Thyroid gland (tissue), 4 donors: ENCODE results near the gene TCP10L.

Experiments used
- CTCF ChIP-seq, 6 experiments: fragments of 200-600 bp in 3 of 6; fragments of 450-650 bp in 3 of 6; sonication (generic) in 3 of 6; IDR thresholded peaks; one replicate each; pipeline ENCODE4 v1.5.1; 2016 to 2019; ENCODE audit warnings: antibody characterized with exemption in 6 of 6, mild to moderate bottlenecking in 2 of 6, inconsistent platforms in 1 of 6, moderate library complexity in 1 of 6
- POLR2A ChIP-seq, 2 donors: fragments of 450-650 bp; IDR thresholded peaks; one replicate each; pipeline ENCODE4 v1.6.1; 2017; ENCODE audit warnings: antibody characterized with exemption in 2 of 2, mild to moderate bottlenecking in 2 of 2, moderate library complexity in 1 of 2

- TF ChIP-seq CTCF (IDR thresholded peaks at IDR 0.05) = no peak
- no peak for TF ChIP-seq POLR2A (IDR thresholded peaks at IDR 0.05)
These were observed 4.8 kb upstream of the TCP10L start for GRCh38 chr21:32590130-32590529.
